ENCODE measurements around the gene OR11H6. TPM values are rescaled to one million over a fixed set of nuclear protein-coding genes. Genes with fewer than 3 reads are reported as not detected.
"Not testable (repeated sequence)": the region's sequence is repeated elsewhere in the genome, so short reads cannot be mapped to it uniquely, and the experiment has no call there.

The OR11H6 gene
- total RNA-seq, 2 donors from 2014 or later = not detected

- ATAC-seq (no peak), DNase-seq (ENCODE audit: low spot score in 2 of 2) (no peak)
- no peaks in the 10 kb centered on the region for H3K36me3 Mint-ChIP-seq
- no peak overlapping the region for H3K27ac Mint-ChIP-seq
- no peaks in the 10 kb centered on the region for H3K9me3 Mint-ChIP-seq
These were observed 4.5 kb upstream of the OR11H6 start for GRCh38 chr14:20219033-20219432.

GRCh38 chr14:20228681-20229080, 5.2 kb downstream of the OR11H6 start, which contains the start of gene OR11H7:
Gene OR11H7 (plus strand): TSS chr14:20228981.
- DNase-seq (ENCODE audit: low spot score in 2 of 2) = no peak
- no peak within 1 kb of the TSS for H3K27ac Mint-ChIP-seq
- peaks cover 6 to 10% of the 10 kb centered on the region in 2 donors for H3K9me3 Mint-ChIP-seq
- ATAC-seq = no peak
- no peaks in the 10 kb centered on the region for H3K36me3 Mint-ChIP-seq

GRCh38 chr14:20235415-20235814, 11.9 kb downstream of the OR11H6 start:
- DNase-seq (ENCODE audit: low spot score in 2 of 2); ATAC-seq; H3K9me3 Mint-ChIP-seq; H3K36me3 Mint-ChIP-seq; H3K27ac Mint-ChIP-seq: not testable (repeated sequence)

DNA sequence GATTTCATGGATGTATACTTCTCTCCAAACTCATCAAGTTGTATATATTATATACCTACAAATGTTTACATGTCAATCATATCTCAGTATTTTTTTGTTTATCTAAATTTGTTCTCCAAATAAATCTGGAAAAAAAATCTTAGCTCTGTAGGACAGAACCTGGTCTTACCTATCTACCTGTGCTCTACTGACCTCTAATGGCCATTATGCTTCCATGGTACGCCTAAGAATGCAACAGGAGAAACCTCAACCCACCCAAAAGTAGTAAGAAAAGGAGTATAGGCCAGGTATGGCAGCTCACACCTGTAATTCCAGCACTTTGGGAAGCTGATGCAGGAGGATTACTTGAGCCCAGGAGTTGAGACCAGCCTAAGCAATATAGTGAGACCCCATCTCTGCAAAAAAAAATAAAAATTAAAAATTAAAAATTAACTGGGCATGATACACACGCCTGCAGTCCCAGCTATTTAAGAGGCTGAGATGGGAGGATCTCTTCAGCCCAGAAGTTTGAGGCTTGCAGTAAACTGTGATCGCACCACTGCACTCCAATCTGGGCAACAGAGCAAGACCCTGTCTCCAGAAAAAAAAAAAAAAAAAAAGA, 24.2 kb downstream of the OR11H6 start:
- Mint-ChIP-seq H3K27ac (no peak overlapping the region), H3K36me3 (peaks cover under 1 to 9% of the 10 kb centered on the region in 2 donors), H3K9me3 (peaks cover 7% of the 10 kb centered on the region in 2 donors)
- no peak for DNase-seq (ENCODE audit: low spot score in 2 of 2)
- ATAC-seq = no peak

- H3K9me3 Mint-ChIP-seq = no peaks in the 10 kb centered on the region
- DNase-seq (ENCODE audit: low spot score in 2 of 2) (no peak), ATAC-seq (no peak)
- H3K27ac Mint-ChIP-seq = no peak overlapping the region
- peaks cover 0 to 5% of the 10 kb centered on the region in 2 donors for H3K36me3 Mint-ChIP-seq
These were observed 39.2 kb downstream of the OR11H6 start for GRCh38 chr14:20262642-20263128.

- not testable (repeated sequence) for DNase-seq (ENCODE audit: low spot score in 2 of 2); H3K9me3 Mint-ChIP-seq; H3K36me3 Mint-ChIP-seq; ATAC-seq
- H3K27ac Mint-ChIP-seq = peak overlapping the region in 1 of 2 donors; percentile 25
These were observed 40.9 kb downstream of the OR11H6 start for GRCh38 chr14:20264361-20264760.

- Mint-ChIP-seq H3K36me3 (peaks cover 45 to 46% of the 10 kb centered on the region in 2 donors), H3K9me3 (peaks cover 21 to 37% of the 10 kb centered on the region in 2 donors), H3K27ac (no peak overlapping the region)
- no peak for DNase-seq (ENCODE audit: low spot score in 2 of 2)
- no peak for ATAC-seq
These were observed 50.6 kb downstream of the OR11H6 start for GRCh38 chr14:20274062-20274461.

Other genes with a start within 250 kb of the OR11H6 start
- not detected for gene OR4K15, start 248.1 kb upstream of the OR11H6 start, total RNA-seq
- not detected for gene OR4Q2, start 221.5 kb upstream of the OR11H6 start, total RNA-seq
- gene OR4K14, start 204.4 kb upstream of the OR11H6 start, total RNA-seq = not detected
- gene OR4K13, start 187.7 kb upstream of the OR11H6 start, total RNA-seq = not detected
- not detected for gene OR4L1, start 163.7 kb upstream of the OR11H6 start, total RNA-seq
- gene OR4K17, start 113.0 kb upstream of the OR11H6 start, total RNA-seq = not detected
- gene OR4N5, start 84.9 kb upstream of the OR11H6 start, total RNA-seq = not detected
- gene OR11G2, start 32.8 kb upstream of the OR11H6 start, total RNA-seq = not detected
- not detected for gene OR11H7, start 5.3 kb downstream of the OR11H6 start, total RNA-seq
- gene OR11H4, start 15.6 kb downstream of the OR11H6 start, total RNA-seq = not detected
- 10 to 100 TPM in 1 of 2 donors, 1 to 10 TPM in 1; 5.7 to 21.6 TPM for gene TTC5, start 82.2 kb downstream of the OR11H6 start, total RNA-seq
- 100 to 1,000 TPM in 1 of 2 donors, 10 to 100 TPM in 1; 56.8 to 122 TPM for gene CCNB1IP1, start 109.6 kb downstream of the OR11H6 start, total RNA-seq
- gene PARP2, start 119.9 kb downstream of the OR11H6 start, total RNA-seq = 100 to 1,000 TPM in 1 of 2 donors, 10 to 100 TPM in 1; 45.9 to 121 TPM
- gene TEP1, start 189.8 kb downstream of the OR11H6 start, total RNA-seq = 10 to 100 TPM; 43.3 to 69.8 TPM
- under 1 TPM; 0.04 to 0.09 TPM for gene KLHL33, start 212.5 kb downstream of the OR11H6 start, total RNA-seq
- 10 to 100 TPM; 43.3 to 58.6 TPM for gene OSGEP, start 231.1 kb downstream of the OR11H6 start, total RNA-seq
- 100 to 1,000 TPM; 171 to 234 TPM for gene APEX1, start 231.5 kb downstream of the OR11H6 start, total RNA-seq
- 10 to 100 TPM; 29.1 to 90.2 TPM for gene PIP4P1, start 237.7 kb downstream of the OR11H6 start, total RNA-seq
- gene PNP, start 245.7 kb downstream of the OR11H6 start, total RNA-seq = 100 to 1,000 TPM; 167 to 241 TPM